ENCODE measurements around the gene ABCC4.
"Not testable (repeated sequence)": the region's sequence is repeated elsewhere in the genome, so short reads cannot be mapped to it uniquely, and the experiment has no call there.

Gene ABCC4

GRCh38 chr13:95298169-95298965, 2.9 kb downstream of the ABCC4 start:
- no peak for DNase-seq (ENCODE audit: low read depth in 4 of 4, low spot score in 1 of 4)

- DNase-seq (ENCODE audit: low read depth in 4 of 4, low spot score in 1 of 4) = no peak
Measured at GRCh38 chr13:95296326-95296925, 4.8 kb downstream of the ABCC4 start.

- no peak for DNase-seq (ENCODE audit: low read depth in 4 of 4, low spot score in 1 of 4)
Measured at GRCh38 chr13:95295026-95295425, 6.2 kb downstream of the ABCC4 start.

- DNase-seq (ENCODE audit: low read depth in 4 of 4, low spot score in 1 of 4) = no peak
Measured at GRCh38 chr13:95292622-95293021, 8.6 kb downstream of the ABCC4 start.

- DNase-seq (ENCODE audit: low read depth in 4 of 4, low spot score in 1 of 4) = not testable (repeated sequence)
Measured at GRCh38 chr13:95289901-95290300, 11.3 kb downstream of the ABCC4 start.

DNA sequence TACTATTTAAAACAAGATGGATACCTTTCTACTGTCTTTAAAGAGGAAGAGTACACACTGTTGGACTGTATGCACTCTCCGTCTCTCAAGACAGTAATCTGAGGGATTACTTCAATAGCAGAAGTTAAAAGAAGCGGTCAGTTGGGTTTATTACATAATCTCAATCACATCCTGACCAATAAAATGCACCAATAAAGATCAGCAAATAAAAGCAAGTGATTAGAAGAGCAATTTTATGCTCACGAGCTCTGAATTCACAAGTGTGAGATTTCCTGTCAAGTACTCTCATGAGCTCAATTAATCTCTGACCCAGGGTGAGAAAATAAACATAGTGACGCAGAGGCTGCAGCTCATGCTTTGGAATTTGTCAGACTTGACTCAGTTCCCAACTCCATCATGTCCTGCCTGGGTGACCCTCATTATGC, 12.2 kb downstream of the ABCC4 start:
- DNase-seq (ENCODE audit: low read depth in 4 of 4, low spot score in 1 of 4) = no peak

- DNase-seq (ENCODE audit: low read depth in 4 of 4, low spot score in 1 of 4) = no peak
Measured at GRCh38 chr13:95284436-95284835, 16.8 kb downstream of the ABCC4 start.

DNA sequence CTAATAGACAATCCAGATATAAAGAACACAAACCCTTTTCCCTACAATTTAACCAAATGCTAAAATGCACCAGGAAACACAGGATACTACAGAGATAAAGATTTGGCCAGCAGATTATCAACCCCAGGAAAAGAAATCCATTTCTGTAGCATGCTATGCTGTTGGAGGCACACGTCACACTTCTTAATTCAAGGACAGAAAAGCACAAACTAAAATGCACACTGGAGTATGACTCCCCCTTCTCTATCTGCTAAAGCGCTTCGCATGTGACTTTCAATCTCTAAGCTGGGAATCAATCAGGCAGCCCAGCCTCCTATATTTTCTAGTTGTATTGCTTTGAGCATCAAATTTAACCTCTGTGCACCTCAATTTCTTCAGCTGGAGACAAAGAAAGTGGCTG, 22.2 kb downstream of the ABCC4 start:
- no peak for DNase-seq (ENCODE audit: low read depth in 4 of 4, low spot score in 1 of 4)

- no peak for DNase-seq (ENCODE audit: low read depth in 4 of 4, low spot score in 1 of 4)
Measured at GRCh38 chr13:95276037-95276505, 25.2 kb downstream of the ABCC4 start.

DNA sequence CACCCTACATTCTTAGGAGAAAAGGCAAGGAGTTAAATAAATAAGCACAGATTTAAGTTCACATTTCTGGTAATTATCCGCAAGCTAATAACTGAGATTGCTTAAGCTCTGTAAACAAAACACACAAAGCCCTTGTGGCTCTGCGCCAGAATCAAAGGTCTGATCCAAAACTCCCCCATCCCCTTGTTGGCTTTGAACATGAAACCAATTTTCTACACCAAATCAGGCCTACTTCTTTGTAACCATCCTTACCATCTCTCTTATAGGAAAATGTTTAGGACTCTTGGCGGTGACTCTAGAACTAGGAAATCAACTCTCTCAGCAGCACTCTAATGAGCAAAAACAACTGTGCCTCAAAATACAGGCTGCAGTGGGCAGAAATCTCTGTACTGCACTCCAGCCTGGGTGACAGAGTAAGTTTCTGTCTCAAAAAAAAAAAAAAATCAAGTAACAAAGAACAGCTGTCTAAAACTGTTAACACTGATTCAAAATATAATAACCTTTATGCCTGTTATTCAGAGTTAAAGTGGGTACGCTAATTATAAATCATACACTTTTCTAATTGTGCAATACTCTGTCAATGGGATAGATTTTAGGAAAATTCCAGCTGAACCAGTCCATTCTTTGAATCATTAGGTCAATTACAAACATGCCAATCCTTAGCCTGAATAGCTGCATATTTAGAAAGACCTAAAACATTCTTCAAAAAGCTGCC, 25.8 kb downstream of the ABCC4 start:
- no peak for DNase-seq (ENCODE audit: low read depth in 4 of 4, low spot score in 1 of 4)

GRCh38 chr13:95273592-95274132, 27.6 kb downstream of the ABCC4 start:
- DNase-seq (ENCODE audit: low read depth in 4 of 4, low spot score in 1 of 4) = not testable (repeated sequence)

DNA sequence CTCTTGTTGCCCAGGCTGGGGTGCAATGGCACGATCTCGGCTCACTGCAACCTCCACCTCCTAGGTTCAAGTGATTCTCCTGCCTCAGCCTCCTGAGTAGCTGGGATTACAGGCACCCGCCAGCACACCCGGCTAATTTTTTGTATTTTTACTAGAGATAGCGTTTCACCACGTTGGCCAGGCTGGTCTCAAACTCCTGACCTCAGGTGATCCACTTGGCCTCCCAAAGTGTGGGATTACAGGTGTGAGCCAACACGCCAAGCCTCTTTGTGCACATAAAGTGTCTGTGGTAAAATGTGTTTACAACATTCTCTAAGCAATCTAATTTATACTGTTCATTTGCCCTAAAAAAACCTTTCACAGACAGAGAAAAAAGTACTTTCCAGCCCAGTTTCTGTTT, 29.2 kb downstream of the ABCC4 start:
- DNase-seq (ENCODE audit: low read depth in 4 of 4, low spot score in 1 of 4) = not testable (repeated sequence)

DNA sequence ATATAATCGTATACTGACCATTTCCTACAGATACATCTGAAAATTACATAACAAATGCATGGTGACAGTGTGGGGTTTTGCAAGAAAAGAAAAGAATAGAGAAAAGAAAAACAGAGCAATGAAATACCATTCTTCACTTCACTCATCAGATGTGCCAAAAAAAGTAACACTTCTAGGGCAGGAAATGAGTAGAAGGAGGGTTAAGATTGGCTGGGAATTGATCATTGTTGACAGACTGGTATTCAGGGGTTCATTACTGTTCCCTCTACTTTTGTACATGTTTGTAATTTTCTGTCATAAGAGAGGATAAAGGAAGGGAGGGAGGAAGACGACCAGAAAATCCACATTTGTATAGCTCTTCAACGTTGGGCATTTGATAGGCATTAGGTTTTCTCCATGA, 31.5 kb downstream of the ABCC4 start:
- no peak for DNase-seq (ENCODE audit: low read depth in 4 of 4, low spot score in 1 of 4)

DNA sequence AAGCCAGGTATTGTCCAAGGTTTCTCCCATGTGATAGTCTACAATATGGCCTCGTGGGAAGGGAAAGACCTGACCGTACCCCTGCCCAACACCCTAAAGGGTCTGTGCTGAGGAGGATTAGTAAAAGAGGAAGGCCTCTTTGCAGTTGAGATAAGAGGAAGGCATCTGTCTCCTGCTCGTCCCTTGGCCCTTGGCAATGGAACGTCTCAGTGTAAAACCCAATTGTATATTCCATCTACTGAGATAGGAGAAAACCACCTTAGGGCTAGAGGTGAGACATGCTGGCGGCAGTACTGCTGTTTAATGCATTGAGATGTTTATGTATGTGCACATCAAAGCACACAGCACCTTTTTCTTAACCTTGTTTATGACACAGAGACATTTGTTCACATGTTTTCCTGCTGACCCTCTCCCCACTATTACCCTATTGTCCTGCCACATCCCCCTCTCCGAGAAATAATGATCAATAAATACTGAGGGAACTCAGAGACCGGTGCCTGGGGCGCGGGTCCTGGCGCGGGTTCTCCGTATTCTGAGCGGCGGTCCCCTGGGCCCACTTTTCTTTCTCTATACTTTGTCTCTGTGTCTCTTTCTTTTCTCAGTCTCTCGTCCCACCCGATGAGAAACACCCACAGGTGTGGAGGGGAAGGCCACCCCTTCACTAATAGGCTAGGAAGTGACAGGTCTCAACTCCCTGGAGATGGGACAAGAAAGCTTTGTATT, 32.7 kb downstream of the ABCC4 start:
- not testable (repeated sequence) for DNase-seq (ENCODE audit: low read depth in 4 of 4, low spot score in 1 of 4)

GRCh38 chr13:95267662-95268342, 33.4 kb downstream of the ABCC4 start:
- DNase-seq (ENCODE audit: low read depth in 4 of 4, low spot score in 1 of 4) = no peak

- DNase-seq (ENCODE audit: low read depth in 4 of 4, low spot score in 1 of 4) = no peak
Measured at GRCh38 chr13:95264225-95264624, 37.0 kb downstream of the ABCC4 start.

GRCh38 chr13:95262837-95263384, 38.3 kb downstream of the ABCC4 start:
- DNase-seq (ENCODE audit: low read depth in 4 of 4, low spot score in 1 of 4) = no peak

DNA sequence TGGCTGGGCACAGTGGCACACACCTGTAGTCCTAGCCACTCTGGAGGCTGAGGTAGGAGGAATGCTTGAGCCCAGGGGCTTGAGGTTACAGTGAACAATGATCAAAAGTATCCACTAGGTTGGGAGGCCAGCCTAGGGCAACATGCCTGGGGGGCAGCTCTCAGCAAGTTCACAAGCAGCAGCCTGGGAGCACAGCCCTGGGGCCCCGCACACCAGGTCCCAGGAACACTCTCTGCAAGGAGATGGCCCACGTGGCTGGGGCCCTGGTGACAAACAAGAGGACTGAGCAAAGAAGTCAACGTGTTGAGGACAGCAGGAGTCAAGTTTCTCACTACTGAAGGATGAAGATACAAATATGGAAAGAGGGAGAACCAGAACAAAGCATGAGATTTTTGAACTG, 39.3 kb downstream of the ABCC4 start:
- DNase-seq (ENCODE audit: low read depth in 4 of 4, low spot score in 1 of 4) = no peak

GRCh38 chr13:95260031-95260525, 41.2 kb downstream of the ABCC4 start:
- no peak for DNase-seq (ENCODE audit: low read depth in 4 of 4, low spot score in 1 of 4)

GRCh38 chr13:95258619-95259194, 42.5 kb downstream of the ABCC4 start:
- DNase-seq (ENCODE audit: low read depth in 4 of 4, low spot score in 1 of 4) = no peak
